NCI-H146 treated with DMSO at 0.1 percent for 48 hours (cell line): ENCODE data around the gene DGKQ.

Source experiments
- DNase-seq: peaks from one replicate; lab custom pipeline; 2025; ENCODE audit not compliant: unreplicated experiment; lab: John Stamatoyannopoulos, UW

DGKQ gene

DNA sequence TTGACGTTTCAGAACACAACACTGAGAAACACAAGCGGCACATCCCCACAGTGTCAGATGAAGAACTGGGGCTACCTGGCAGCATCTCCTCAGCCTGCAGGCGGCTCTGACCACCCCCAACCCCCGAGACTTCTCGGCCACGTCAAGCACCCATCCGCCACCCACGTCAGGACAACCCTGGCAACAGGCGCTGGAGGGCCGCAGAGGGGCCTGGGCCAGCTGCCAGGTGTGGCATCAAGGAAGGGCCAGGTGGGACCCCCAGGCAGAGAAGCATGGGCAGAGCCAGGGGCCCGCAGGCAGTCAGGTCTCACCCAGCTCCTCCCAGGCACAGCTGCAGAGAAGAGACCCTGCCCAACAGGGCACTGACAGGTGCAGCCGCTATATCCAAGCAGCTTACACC, 63.5 kb downstream of the DGKQ start:
- DNase-seq: no peak

DNA sequence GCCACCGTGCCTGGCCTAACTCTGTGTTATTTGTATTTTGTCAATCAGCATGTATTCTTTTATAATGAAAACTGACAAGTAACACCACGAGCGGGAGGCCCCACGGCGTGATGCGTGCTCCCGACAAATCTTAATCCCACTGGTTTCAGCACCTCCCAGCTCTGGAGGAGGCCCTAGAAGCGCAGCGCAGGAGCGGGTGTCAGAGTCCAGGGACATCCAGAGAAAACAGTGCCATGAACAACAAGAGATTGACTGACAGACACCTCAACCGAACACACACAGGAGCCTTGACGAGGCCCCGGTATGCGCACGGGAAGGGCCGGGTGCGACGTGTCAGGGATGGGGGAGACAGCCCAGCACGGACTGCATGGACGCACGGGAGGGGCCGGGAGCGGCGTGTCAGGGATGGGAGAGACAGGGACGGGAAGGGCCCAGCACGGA, 64.2 kb downstream of the DGKQ start:
- no peak for DNase-seq
